Left ventricle myocardium inferior (tissue), 1 donor: Measurements from ENCODE around the gene MKRN1. TPM values are rescaled to one million over a fixed set of nuclear protein-coding genes. Genes with fewer than 3 reads are reported as not detected.
A peak's percentile ranks its signal among the peaks of the same experiment; 100 is the strongest.
"Not testable (repeated sequence)": the region's sequence is repeated elsewhere in the genome, so short reads cannot be mapped to it uniquely, and the experiment has no call there.

ENCODE experiments used
- DNase-seq: peaks from one replicate; pipeline ENCODE4 v3.0.0-alpha.2; 2020
- H3K27ac ChIP-seq: fragments of 200-600 bp; replicated peaks from 2 replicates; pipeline ENCODE4 v1.8.0; 2021
- H3K27me3 ChIP-seq: fragments of 200-600 bp; 2 replicates; pipeline ENCODE4 v1.8.0; 2021; ENCODE audit warnings: low read depth
- H3K36me3 ChIP-seq: fragments of 200-600 bp; 2 replicates; pipeline ENCODE4 v1.8.0; 2021
- H3K4me1 ChIP-seq: fragments of 200-600 bp; 2 replicates; pipeline ENCODE4 v1.8.0; 2021
- H3K4me3 ChIP-seq: fragments of 200-600 bp; 2 replicates; pipeline ENCODE4 v1.8.0; 2021; ENCODE audit warnings: mild to moderate bottlenecking, moderate library complexity
- H3K9me3 ChIP-seq: fragments of 200-600 bp; replicated peaks from 2 replicates; pipeline ENCODE4 v1.8.0; 2021
- CTCF ChIP-seq: fragments of 200-600 bp; IDR thresholded peaks from 2 replicates; pipeline ENCODE4 v1.8.0; 2021; ENCODE audit warnings: antibody characterized with exemption, mild to moderate bottlenecking, borderline replicate concordance
- intact Hi-C: fragments of 100-400 bp; cut with micrococcal nuclease; formaldehyde crosslinking; loops from one replicate; pipeline ENCODE4 v1.11.0; 2022
- total RNA-seq: library from RNA; stranded (reverse); fragmentation: NEBNext Ultra II Directional; extraction: Animal tissue kit (Norgen Biotek cat#: 25700); gene quantifications from one replicate; pipeline ENCODE4 v1.2.1, GENCODE V29; 2021
- donor health status: DM: no; HTN: yes; CAD: no; lungs with severe emphysema.

The MKRN1 gene
- total RNA-seq, 1 donor from 2014 or later, result 90.0 TPM

DNA sequence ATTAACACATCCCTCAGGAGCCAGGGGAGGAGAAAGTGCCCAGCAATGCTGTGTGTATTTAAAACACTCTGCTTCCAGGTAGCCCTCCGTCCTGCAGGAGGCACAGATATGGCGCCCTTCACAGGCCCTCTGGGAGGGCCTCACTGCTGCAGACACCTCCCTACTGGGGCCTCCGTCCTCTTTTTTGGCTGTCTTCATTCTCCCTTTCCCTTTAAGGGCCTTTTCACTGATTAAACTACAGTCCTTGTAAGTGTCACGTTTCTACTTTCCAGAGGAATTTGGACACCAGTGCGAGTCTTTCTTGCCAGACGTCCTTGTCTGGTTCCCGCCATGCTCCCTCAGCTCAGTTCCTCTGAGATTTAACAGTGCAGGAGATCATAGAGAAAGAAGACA lies 39.7 kb upstream of the MKRN1 start:
- intact Hi-C loops, result loop anchor here (2.0 kb wide), 1 partner anchor 134 kb away; no protein-coding TSS in a partner anchor
- H3K27me3 ChIP-seq, result no peaks in the 10 kb centered on the region
- peaks cover 45% of the 10 kb centered on the region for H3K36me3 ChIP-seq
- peaks cover 20% of the 10 kb centered on the region for H3K4me1 ChIP-seq
- H3K4me3 ChIP-seq, result no peak overlapping the region
- TF ChIP-seq CTCF, result no peak
- H3K27ac ChIP-seq, result peak overlapping the region; percentile 69
- H3K9me3 ChIP-seq, result no peaks in the 10 kb centered on the region
- no peak for DNase-seq

- H3K27me3 ChIP-seq, result no peaks in the 10 kb centered on the region
- no peak for TF ChIP-seq CTCF
- DNase-seq, result no peak
- peaks cover 20% of the 10 kb centered on the region for H3K4me1 ChIP-seq
- intact Hi-C loops, result loop anchor here (2.0 kb wide), 1 partner anchor 134 kb away; no protein-coding TSS in a partner anchor
- H3K4me3 ChIP-seq, result no peak overlapping the region
- peaks cover 40% of the 10 kb centered on the region for H3K36me3 ChIP-seq
- H3K9me3 ChIP-seq, result no peaks in the 10 kb centered on the region
- peak overlapping the region; percentile 69 for H3K27ac ChIP-seq
Measured at GRCh38 chr7:140518370-140519006, 39.2 kb upstream of the MKRN1 start.

DNA sequence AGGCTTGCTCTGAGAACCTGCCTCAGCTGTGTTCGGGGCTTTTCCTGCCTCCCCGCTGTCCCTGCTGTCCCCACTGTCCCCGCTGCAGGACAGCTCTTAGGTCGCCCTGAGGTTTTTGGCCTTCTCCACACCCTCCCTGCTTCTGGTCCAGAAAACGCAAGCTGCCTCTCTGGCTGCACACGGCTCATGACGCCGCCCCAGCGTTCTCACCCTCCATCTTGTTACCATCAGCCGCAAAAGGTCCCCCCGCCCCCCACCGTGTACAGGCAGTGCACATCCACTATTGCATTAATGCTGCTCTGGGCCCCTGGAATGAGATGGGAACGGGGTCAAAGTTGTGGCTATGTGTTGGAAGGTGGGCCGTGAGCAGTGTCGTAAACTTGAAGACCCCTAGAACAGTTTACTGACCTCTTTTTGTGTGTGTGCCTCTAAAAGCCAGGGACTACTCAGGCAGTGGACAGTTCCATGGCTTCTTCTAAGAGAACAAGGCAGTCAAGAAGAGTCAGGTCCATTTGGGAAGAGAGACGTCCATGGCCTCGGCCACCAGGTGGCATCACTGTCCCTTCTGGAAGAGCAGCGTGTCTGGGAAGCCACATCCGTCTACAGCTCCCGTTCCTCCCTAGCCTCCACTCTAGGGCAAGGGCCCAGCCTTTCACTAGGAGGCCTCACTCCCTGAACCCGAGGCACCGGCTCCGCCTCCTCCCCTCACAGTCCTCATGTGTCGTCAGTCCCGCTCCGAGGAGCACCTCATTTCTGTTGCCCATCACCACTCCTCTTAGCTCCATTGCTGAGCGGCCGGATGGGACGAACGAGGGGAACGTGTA lies 38.5 kb upstream of the MKRN1 start:
- TF ChIP-seq CTCF, result peak; percentile 94
- DNase-seq, result peak; percentile 90
- intact Hi-C loops, result loop anchor here (2.0 kb wide), 1 partner anchor 135 kb away; no protein-coding TSS in a partner anchor
- peaks cover 20% of the 10 kb centered on the region for H3K4me1 ChIP-seq
- no peak overlapping the region for H3K4me3 ChIP-seq
- H3K36me3 ChIP-seq, result peaks cover 32% of the 10 kb centered on the region
- H3K9me3 ChIP-seq, result no peaks in the 10 kb centered on the region
- no peaks in the 10 kb centered on the region for H3K27me3 ChIP-seq
- H3K27ac ChIP-seq, result peak overlapping the region; percentile 69

DNA sequence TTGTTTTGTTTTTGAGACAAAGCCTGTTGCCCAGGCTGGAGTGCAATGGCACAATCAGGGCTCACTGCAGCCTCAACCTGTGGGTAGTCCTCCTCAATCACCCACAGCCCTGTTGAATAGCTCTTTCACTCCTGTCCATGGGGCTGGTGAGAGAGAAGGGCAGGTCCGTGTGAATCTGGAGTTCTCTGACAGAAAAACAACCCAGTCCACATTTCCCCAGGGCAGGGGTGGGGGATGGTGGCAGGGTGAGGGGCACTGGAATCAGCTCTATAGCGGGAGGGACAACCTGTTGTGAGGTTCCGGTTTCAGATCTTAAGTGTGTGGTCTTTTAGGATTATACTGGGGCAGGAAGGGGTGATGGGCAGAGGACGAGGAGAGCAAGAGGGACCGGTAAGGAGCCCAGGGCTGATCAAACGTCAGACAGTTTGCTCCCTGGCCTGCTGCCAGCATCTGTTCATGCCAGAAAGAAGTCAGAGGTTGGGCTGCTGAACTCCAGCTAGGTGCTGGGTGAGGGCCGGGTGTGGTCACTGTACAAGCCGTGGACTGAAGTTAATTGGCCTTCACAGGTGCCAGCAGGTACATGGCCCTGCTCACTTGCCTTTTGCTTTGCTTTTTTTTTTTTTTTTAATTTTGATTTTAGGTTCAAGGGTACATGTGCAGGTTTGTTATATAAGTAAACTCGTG lies 33.2 kb upstream of the MKRN1 start:
- H3K27me3 ChIP-seq, result no peaks in the 10 kb centered on the region
- no peak overlapping the region for H3K27ac ChIP-seq
- no peaks in the 10 kb centered on the region for H3K9me3 ChIP-seq
- DNase-seq, result peak; percentile 48
- H3K4me1 ChIP-seq, result peaks cover 15% of the 10 kb centered on the region
- intact Hi-C loops, result no loop called here
- peaks cover 3% of the 10 kb centered on the region for H3K36me3 ChIP-seq
- TF ChIP-seq CTCF, result no peak
- H3K4me3 ChIP-seq, result no peak overlapping the region

GRCh38 chr7:140509789-140510188 lies 30.5 kb upstream of the MKRN1 start:
- Histone ChIP-seq H3K4me3 (no peak overlapping the region), H3K4me1 (peaks cover 28% of the 10 kb centered on the region)
- intact Hi-C loops, result no loop called here

DNA sequence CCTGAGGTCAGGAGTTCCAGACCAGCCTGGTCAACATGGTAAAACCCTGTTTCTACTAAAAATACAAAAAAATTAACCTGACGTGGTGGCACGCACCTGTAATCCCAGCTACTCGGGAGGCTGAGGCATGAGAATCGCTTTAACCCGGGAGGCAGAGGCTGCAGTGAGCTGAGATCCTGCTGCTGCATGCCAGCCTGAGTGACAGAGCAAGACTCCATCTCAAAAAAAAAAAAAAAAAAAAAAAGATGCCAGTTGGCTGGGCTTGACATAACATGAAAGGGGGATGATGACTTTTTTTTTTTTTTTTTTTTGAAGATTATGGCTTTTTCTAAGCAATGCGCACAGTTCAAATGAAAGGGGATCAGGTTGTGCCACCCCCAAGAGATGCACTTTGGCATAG lies 28.3 kb upstream of the MKRN1 start:
- H3K27ac ChIP-seq, result peak overlapping the region; percentile 90
- intact Hi-C loops, DNase-seq: not testable (repeated sequence)

More at GRCh38 chr7:140509789-140510188, 30.5 kb upstream of the MKRN1 start:
- Histone ChIP-seq H3K9me3 (no peaks in the 10 kb centered on the region), H3K27ac (no peak overlapping the region), H3K36me3 (no peaks in the 10 kb centered on the region), H3K27me3 (no peaks in the 10 kb centered on the region)
- no peak for DNase-seq
- no peak for TF ChIP-seq CTCF

More for the DNA sequence above, 28.3 kb upstream of the MKRN1 start:
- H3K4me3 ChIP-seq, H3K36me3 ChIP-seq, H3K9me3 ChIP-seq, H3K27me3 ChIP-seq: not testable (repeated sequence)
- peaks cover 27% of the 10 kb centered on the region for H3K4me1 ChIP-seq
